Measurements from ENCODE around the gene SHKBP1.

DNA sequence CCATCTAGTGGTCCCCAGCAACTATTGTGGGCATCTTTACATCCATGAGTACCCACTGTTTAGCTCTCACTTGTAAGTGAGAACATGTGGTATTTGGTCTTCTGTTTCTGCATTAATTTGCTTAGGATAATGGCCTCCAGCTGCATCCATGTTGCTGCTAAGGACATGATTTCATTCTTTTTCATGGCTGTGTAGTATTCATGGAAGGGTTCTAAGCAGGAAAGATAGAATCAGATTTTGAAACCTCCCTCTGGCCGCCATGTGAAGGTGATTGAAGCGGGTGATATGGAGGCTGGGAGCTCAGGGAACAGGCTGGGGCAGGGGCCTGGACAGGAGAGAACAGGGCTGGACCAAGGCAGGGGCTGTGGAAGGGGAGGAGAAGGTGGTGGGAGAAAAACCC is 44.6 kb downstream of the SHKBP1 start:
- TF ChIP-seq, protein P1, sequence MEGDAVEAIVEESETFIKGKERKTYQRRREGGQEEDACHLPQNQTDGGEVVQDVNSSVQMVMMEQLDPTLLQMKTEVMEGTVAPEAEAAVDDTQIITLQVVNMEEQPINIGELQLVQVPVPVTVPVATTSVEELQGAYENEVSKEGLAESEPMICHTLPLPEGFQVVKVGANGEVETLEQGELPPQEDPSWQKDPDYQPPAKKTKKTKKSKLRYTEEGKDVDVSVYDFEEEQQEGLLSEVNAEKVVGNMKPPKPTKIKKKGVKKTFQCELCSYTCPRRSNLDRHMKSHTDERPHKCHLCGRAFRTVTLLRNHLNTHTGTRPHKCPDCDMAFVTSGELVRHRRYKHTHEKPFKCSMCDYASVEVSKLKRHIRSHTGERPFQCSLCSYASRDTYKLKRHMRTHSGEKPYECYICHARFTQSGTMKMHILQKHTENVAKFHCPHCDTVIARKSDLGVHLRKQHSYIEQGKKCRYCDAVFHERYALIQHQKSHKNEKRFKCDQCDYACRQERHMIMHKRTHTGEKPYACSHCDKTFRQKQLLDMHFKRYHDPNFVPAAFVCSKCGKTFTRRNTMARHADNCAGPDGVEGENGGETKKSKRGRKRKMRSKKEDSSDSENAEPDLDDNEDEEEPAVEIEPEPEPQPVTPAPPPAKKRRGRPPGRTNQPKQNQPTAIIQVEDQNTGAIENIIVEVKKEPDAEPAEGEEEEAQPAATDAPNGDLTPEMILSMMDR (IDR thresholded peaks at IDR 0.05) = no peak
- no peak for TF ChIP-seq ZFX (IDR thresholded peaks at IDR 0.05; ENCODE audit: borderline replicate concordance)
